HFF-Myc (cell line): ENCODE data around the gene GRAP2.

Experiments
- DNase-seq: peaks from one replicate; pipeline ENCODE4 v3.0.0-alpha.2; 2011; ENCODE audit warnings: low read depth; ENCODE audit errors: extremely low read depth
- H3K4me3 ChIP-seq: replicated peaks from 2 replicates; pipeline ENCODE4 v1.5.1; 2011; ENCODE audit warnings: low read depth, mild to moderate bottlenecking, control low read depth, low read length
- TF ChIP-seq, protein P1 (sequence below): IDR thresholded peaks from 2 replicates; pipeline ENCODE4 v1.5.1; 2012; ENCODE audit warnings: mild to moderate bottlenecking, low read depth, low read length, control low read depth; ENCODE audit errors: missing control alignments

Gene GRAP2

DNA sequence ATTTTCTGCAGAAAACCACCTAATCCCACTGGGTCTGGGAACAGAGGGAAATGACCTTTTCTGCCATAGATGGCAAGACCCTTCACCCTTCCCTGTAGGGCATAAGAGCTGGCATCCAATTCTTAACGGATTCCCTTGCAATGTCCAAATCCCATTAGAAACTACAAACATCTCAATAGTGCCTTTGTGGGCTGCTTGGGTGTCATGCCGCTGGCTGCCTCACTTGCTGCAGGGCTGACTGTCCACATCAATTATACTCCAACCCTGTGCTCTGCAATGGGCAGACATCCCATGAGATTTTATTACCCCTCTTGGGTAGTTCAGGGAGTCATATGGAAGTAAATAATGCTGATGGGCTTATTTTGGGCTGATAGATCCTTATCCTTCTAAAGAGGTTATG is 7.3 kb downstream of the GRAP2 start:
- TF ChIP-seq, protein P1, sequence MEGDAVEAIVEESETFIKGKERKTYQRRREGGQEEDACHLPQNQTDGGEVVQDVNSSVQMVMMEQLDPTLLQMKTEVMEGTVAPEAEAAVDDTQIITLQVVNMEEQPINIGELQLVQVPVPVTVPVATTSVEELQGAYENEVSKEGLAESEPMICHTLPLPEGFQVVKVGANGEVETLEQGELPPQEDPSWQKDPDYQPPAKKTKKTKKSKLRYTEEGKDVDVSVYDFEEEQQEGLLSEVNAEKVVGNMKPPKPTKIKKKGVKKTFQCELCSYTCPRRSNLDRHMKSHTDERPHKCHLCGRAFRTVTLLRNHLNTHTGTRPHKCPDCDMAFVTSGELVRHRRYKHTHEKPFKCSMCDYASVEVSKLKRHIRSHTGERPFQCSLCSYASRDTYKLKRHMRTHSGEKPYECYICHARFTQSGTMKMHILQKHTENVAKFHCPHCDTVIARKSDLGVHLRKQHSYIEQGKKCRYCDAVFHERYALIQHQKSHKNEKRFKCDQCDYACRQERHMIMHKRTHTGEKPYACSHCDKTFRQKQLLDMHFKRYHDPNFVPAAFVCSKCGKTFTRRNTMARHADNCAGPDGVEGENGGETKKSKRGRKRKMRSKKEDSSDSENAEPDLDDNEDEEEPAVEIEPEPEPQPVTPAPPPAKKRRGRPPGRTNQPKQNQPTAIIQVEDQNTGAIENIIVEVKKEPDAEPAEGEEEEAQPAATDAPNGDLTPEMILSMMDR, result no peak
- no peak for DNase-seq
- no peak overlapping the region for H3K4me3 ChIP-seq

DNA sequence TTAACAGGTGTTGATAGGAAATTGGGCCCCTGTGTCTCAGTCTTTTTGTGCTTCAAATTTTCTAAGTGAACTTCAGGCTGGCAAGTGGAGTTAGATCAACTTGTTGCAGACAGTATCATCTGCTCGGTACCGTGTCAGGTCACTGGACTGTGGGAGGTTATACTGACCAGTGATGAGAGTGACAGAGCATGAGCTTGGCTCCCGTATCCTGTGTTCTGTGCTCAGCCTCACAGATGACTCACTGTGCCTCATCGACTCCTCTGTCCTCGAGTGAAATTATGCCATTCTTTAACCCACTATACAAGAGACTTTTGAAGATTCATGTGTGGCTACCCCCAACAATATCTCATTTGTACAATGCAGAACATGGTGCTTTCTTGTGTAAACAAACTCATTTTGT is 7.9 kb downstream of the GRAP2 start:
- no peak for DNase-seq
- TF ChIP-seq, protein P1, result no peak
- no peak overlapping the region for H3K4me3 ChIP-seq

DNA sequence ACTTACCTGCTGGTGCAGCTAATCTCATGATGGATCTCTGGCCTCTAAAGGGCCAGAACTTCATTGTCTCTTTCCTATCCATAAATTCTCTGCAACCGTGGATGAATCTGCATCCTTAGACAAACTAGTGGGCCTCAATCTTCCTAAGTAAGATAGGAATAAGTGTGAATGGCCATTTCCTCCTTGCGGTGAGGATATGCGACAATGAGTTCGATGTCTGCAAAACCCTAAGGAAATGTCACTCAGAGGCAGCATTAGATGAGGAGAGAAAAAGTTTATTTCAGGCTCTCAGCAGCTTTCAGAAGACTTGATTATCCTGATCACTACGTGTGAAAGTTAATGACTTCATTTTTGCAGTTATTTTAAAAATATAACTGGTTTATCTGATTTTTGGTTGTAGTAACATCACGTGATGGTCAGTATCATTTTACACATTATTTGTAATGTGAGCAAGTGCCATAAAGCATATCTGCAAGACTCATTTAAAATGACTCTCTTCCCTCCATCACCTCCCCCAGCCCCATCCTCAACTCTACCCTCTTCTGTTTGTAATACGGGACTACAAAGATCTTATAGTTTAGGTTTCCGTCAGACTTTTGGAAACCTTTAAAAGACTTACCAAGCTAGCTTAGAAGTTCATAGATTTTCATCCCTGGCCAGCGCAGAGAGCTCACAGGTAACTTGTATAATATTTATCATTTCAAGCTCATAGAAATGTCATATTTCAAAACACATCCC is 10.2 kb downstream of the GRAP2 start:
- no peak overlapping the region for H3K4me3 ChIP-seq
- DNase-seq, result no peak
- TF ChIP-seq, protein P1, result no peak

DNA sequence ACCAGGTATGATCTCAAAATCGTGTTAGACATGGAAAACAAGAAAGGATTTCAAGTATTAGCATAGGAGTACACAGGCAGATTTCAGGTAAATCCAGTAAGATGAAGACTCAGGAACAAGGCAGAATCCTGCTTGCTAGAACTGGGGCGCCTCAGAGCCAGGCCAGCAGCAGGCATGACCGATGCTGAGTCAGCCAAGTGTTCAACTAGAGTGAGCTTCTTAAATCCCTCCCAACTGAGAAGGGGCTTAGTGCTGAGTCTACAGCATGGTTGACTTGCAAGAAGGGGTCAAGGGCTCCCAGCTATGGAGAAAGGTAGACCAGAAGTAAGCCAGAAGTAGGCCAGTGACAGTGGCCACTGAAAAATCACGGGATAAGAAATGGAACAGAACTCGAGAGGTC is 12.4 kb downstream of the GRAP2 start:
- no peak for DNase-seq
- H3K4me3 ChIP-seq, result no peak overlapping the region
- TF ChIP-seq, protein P1, result no peak

DNA sequence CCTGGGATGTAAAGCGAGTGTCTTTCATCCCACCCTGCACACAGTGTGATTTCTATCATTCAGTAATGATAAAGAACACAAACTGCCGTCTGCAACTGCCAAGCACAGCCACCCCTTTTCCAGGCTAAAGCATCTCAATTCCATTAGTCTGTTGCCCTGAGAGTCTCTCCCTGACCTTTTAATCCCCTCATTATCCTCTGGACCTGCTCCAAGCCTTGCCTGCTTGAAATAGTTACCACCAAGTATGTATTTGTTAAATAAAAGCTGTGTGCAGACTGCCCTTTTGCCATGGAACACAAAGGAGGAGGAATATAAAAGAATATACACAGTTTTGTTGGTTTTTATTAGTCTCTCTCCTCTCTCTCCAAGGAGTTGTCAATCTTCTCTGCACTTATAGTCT is 13.0 kb downstream of the GRAP2 start:
- TF ChIP-seq, protein P1, result no peak
- no peak overlapping the region for H3K4me3 ChIP-seq
- DNase-seq, result no peak

DNA sequence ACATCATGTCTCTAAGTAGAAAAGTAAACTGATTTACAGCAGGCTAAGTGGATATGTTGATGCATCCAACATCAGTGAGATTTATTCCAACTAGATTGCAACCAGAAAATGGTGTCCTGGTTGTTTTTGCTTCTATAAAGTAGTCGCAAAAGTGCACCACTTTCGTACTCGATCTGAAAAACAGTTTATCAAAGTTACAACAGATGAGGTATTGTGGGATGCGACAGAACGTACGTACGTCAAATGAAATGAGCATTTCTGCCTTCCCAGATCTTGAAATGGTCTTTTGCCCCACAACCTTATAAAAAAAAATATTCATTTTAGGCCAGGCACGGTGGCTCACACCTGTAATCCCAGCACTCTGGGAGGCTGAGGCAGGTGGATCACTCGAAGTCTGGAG is 13.7 kb downstream of the GRAP2 start:
- TF ChIP-seq, protein P1, result no peak

DNA sequence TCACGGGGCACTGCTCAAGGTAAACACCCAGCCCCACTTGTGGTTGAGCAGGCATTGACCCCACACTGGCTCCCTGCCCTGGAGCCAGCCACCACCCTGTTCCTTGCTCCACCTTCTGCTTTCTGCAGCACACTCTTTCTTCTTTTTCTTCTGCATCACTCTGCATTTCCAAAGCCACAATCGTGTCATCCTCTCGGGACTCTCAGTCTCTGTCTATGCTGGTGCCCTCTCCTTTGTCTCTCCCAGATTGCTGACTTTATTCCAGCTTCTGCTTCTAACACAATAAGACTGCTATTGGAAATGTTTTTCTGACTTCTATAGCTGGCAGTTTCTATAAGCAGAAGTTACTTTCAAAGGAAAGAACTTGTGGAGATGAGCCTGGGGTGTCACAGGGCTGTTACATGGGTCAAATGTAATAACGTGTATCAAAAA is 14.4 kb downstream of the GRAP2 start:
- DNase-seq, result no peak
- no peak overlapping the region for H3K4me3 ChIP-seq
- TF ChIP-seq, protein P1, result no peak

More for the DNA sequence above, 13.7 kb downstream of the GRAP2 start:
- H3K4me3 ChIP-seq, result no peak overlapping the region
- no peak for DNase-seq
